D341Med (cell line): ENCODE data around the gene GABRR1.
"Not testable (repeated sequence)": the region's sequence is repeated elsewhere in the genome, so short reads cannot be mapped to it uniquely, and the experiment has no call there.

Experiments
- DNase-seq: peaks from one replicate; pipeline ENCODE4 v3.0.0; 2012; ENCODE audit warnings: low spot score

The GABRR1 gene

DNA sequence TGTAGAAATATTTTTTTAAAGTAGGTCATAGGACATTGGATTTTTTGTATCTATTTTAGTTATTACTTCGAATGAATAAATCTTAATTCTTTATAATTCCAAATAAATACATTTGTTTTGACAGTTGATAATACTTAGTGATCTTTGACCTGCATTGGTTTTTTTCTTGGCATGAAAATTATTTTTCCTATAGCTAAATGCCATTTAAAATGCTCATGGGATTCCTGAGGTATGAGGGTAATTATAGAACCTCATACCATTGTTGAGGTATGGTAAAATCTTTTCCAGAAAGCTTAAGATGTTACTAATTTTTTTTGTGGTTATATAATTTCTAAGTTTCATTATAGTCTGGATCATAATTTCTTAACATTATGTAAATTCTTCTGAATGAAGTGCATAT is 63.0 kb downstream of the GABRR1 start:
- no peak for DNase-seq

DNA sequence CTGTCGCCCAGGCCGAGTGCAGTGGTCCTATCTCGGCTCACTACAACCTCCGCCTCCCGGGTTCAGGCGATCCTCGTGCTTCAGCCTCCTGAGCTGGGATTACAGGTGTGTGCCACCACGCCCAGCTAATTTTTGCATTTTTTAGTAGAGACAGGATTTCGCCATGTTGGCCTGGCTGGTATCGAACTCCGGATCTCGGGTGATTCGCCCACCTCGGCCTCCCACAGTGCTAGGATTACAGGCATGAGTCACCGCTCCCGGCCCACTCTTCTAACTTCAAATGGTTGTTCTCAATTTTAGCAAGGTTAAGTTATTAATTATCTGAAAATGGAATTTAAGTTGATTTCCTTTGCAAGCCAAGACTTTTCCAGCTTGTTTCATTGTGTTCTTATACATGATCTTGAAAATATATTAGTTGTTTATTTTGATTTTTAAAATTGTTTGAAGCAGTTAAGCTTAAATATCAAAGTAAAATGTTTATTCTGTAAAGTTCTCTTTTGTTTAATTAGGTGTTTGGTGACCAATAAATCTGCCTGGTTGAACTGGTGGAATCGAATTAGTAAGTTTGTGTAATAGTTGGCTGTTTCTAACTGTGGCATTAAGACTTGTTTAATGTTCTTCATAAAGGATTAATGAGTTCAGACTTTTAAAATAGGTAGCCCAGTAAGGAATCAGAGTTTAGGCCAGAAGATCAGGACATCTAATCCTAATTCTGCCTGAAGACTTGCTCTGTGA is 69.0 kb downstream of the GABRR1 start:
- no peak for DNase-seq

DNA sequence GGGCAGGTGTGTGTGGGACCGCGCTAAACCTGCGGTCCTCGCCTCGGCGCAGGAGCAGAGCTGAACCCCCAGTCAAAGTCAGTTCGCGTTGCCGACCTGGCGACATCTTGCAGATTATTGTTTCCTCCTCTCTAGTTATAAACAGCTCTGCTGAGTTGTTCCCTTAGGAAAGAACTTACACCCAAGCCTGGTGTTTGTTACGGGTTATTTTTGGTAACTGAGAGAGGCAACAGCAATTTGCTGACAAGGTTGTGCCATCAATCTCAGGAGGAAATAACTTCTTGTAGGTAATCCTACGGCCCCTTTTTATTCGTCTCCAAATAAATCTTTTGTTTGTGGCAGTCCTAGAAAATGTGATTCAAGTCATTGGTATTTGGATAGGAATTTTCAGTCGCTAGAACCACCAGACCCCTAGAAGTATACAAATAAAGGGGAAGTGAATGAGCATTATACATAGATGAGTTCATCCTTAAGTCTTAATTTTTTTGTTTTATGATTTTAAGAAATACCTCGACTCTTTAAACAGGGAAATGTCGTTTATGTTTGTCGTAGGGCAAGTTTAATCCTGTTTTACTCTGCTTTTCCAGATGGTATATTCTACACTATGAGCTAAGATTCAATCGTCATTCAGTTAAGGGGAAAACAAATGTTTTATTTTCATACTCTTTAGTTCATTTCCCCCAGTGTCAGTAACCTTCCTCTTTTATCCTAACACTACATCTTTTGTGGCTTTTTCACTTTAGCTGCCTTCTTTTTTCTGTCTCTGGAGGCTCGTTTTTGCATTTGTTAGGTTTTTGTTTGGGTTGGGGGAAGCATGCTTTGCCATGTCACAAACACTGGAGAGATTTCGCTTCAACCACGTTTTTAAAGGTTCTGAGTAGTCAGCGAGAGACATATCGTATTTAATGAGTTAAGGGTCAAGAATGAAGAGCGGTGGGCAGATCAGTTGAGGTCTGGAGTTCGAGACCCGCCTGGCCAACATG is 70.1 kb downstream of the GABRR1 start:
- DNase-seq: no peak

DNA sequence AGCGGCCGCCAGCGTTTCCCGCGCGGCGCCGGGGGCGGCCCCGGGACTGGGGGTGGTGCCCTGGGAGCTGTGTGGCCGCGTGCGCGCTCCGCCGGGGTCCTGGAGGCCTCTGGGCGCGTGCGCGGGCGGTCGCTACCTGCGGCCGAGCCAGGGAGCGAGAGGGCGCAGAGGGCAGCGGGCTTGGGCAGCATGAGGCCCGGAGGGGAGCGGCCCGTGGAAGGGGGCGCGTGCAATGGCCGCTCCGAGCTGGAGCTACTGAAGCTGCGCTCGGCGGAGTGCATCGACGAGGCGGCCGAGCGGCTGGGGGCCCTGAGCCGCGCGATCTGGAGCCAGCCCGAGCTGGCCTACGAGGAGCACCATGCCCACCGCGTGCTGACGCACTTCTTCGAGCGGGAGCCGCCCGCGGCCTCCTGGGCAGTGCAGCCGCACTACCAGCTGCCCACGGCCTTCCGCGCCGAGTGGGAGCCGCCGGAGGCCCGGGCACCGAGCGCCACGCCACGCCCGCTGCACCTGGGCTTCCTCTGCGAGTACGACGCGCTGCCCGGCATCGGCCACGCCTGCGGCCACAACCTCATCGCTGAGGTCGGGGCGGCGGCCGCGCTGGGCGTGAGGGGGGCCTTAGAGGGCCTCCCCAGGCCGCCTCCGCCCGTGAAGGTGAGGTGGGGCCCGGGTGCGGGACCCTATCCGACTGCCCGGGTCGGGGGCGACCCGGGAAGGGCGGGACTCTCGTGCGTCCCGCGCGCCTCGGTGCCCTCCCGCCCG is 71.0 kb downstream of the GABRR1 start, which contains the start of gene PM20D2:
TSS of gene PM20D2 (plus strand) at position 100 of the 762 bp plus-strand sequence. CDS start at position 190, 90 bp downstream.
- DNase-seq: peak; percentile 94

DNA sequence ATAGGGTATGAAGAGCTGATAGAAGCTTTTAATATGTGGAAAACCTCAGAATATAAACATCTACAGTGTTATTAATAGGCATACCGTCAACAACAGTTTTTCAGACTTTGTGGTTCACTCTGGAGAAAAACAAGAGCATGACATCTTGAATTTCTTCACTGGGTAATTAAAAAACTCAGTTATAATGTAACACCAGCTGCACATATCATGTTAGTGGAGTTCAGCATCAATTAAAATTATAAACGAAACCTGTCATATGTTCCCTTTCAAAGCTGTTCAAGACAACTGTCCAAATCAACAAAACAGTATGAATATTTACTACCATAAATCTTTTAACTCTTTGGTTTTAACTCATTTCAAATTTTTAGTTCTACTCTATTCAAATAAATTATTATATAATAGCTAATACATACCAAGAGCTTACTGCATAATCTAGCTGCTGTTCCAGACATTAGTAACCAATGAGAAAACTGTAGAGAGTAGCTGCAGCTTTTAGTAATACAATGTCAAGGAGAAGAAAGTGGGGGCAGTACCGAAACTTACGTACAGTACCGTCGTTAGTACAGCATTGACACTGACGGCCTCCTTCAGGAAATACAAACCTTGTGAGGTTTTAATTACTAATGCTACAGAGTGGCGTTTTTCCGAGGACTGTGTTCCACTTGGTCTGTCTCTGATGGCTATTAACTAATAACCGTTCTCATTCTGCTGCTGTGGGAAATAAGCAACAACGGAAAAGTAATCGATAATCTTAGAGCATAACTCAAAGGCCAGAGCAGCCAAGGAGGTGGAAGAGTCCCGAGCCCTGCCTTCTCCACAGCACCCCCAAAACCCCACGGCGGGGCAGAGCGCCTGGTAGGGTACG is 71.8 kb downstream of the GABRR1 start:
- peak; percentile 37 for DNase-seq

DNA sequence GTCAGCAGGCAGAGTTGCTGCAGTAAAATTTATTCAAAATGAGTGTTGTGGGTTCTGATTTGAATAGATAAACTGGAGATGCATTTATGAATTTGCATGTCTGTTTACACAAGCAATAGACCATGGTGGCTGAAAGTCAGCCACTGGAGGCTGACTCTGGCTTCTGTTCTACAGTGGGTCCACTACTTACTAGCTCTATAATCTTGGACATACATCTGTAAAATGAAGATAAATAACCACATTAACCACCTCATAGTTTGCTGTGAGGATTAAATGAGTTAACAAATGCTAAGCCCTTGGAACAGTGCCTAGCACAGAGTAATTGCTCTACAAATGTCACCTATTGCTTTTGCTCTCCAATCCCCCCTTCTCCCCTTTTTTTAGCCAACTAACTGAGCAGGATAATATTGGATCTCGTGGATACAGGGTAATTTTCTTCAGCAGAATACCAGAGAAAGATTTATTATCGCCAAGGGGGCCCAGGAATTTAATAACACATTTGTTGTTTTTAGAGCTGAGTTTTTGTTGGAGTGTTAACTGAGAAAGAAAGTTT is 72.7 kb downstream of the GABRR1 start:
- no peak for DNase-seq

DNA sequence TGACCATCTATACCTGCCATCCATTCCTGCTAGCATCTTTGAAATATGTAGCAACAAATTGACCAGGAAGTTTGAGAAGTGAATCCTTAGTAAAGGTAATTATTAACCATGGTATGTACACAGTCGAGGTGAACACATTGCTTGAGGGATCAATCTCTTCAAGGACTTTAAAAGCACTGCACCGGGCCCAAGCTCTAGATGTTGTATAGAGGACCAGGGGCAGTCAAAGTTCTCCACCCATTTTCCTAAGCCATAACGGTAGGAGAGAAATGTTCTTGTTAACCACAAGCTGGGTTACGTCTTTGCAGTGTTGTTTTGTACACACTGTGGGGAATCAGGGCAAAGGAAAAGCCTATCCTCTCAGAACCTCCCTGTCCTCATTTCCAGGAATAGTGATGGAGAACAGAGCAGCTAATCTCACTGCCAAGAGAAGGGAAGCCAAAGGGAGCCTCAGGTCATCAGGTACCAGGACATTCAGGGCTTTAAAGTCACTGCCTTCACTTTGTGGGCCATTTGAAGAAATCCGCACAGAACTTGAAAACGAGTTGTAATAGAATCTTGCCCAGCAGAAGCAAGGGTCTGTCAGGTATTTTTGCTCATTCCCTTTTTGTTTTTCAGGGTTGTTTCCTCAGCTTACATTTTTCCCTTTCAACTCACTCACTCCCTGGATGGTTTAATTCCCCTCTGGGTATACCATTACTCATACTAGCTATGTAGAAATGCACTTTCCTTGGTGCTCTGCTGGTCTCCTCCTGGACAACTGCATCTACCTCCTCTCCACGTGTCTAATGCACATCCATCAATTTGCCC is 76.6 kb downstream of the GABRR1 start:
- no peak for DNase-seq

DNA sequence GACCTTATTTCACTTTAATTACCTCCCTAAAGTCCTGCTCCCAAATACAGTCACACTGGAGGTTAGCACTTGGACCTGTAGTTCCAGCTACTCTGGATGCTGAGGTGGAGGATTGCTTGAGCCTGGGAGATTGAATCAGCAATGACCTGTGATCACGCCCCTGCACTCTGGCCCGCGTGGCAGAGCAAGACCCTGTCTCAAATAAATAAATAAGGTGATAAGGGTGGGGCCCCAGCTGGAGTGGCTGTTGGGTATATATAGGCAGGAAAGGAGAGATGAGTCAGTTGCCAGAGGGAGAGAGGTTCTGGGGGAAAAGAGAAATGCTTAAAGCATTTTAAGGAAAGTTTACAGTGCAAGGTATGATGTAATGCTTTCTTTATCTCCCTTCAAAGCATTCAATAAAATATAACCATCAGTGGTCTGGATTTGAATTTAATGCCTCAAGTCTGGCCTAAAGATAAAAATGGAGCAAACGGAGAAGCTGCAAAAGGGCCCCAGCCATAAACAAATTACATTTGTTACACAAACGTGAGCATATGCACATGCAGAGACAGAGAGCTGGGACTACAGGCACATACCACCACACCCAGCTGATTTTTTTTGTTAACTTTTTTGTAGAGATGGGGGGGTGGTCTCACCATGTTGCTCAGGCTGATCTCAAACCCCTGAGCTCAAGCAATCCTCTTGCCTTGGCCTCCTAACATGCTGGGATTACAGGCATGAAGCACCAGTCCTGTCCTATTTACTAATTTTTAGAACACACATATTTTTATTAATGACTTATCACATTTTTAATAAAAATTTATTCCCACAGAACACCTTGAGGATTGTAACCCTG is 77.4 kb downstream of the GABRR1 start:
- no peak for DNase-seq

DNA sequence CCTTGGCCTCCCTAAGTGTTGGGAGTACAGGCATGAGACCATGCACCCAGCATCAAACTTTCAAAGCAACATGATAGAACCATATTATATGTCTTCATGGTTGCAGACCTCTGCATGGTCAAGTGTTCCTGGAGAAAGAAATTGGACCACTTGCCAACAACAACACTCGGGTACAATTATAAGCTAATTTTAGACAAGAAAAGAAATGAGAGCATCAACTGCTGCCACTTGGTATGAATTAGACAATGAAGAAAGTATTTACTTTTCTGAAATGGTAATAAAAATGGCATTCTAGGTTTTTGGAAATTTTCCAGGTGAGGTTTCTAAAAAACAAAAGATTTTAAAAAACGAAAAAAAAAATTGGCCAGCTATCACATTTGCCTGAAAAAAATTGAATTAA is 79.0 kb downstream of the GABRR1 start:
- DNase-seq: no peak

DNA sequence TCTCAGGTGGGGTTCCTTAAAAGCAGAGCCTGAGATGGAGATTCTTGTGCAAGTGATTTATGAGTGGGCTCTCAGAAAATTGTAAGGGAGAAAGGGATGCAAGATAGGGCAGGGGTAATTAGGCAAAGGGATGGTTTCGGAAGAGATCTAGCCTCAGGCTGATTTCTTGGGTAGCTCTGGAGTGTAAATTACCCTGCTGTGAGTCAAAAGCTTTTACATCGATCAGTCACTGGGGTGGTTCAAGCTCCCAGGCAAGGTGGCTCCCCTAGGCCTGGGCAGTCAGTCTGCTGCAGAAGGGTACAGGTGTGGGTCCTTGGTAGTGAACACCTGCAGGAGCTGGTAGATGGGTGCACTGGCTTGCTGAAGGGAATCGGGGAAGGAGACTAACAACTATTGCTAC is 82.4 kb downstream of the GABRR1 start:
- no peak for DNase-seq

DNA sequence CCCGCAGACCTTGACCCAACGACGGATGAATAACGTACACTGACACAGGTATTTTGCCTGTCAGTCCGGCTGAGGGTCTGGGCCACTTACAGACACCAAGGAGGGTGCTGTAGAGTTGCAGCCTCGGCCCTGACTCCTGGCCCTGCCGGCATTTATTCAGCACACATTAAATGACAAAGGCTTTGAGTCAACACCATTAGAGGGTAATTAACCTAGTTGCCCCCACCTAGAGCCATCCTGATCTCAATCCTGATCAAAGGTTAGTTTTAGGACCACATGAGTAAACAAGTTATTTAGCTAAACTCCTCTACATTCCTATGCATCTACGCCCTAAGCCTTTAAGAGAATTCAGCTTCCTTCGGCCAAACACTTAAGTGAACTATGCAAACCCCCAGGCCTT is 83.2 kb downstream of the GABRR1 start:
- no peak for DNase-seq

DNA sequence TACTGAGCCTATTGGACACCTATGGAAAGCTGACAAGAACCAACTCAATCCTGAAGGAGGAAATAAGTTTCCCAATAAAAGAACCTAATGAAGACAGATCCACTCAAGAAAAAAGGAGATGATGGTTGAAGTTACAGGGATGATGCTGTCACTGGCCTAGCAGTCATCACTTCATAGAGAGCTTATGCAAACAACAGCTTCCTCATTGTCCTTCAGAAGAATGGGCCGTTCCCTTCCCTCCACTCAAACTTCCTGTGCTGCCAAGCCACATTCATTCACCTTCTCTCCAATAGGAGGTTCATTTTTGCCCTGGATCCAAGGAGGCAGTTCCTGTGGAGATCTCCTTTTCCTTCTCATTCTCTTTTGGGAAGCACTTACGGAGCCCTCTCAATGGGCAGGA is 85.1 kb downstream of the GABRR1 start:
- no peak for DNase-seq

DNA sequence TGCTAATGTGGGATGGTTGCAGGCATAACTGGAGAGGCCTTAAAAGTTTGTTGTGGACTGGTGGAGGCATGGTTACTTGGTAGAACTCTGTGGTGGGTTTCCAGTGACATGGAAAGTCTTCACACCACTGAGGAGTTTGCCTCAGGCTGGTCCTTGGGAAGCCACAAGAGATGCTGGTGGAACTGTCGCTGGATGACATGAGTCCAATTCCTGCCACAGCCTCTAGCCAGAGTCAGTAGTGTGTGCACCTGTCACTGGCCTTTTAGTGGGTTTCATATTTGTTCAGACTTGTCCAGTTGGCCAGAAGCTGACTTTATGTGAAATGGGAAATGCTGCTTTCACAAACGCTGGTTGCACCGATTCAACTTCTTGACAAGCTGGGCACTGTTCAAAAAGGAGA is 85.6 kb downstream of the GABRR1 start:
- no peak for DNase-seq

DNA sequence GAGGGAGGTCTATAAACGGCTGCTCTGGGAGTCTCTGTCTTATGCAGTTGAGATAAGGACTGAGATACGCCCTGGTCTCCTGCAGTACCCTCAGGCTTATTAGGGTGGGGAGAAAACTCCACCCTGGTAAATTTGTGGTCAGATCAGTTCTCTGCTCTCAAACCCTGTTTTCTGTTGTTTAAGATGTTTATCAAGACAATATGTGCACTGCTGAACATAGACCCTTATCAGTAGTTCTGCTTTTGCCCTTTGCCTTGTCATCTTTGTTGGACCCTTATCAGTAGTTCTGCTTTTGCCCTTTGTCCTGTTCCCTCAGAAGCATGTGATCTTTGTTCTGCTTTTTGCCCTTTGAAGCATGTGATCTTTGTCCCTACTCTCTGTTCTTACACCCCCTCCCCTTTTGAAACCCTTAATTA is 88.9 kb downstream of the GABRR1 start:
- not testable (repeated sequence) for DNase-seq
